ENCODE results near the gene ZNF664.

ZNF664 gene

DNA sequence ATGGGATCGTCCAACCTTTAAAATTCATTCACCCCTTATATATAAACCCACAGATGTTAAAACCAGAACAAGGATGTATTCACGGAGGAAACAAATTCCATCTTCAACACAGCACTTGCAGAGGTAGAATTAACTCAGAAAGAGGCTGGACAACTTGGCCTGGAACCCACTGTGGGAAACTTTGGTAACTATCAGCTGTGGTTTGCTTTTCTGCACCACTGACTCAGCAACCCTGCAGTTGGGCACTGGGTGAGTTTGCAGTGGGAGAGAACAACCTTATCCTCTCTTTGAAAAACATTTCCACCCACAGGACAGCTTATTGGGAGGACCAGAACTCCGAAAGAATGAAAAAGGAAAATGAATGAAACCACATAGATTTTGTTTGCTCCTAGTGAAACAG is 66.3 kb downstream of the ZNF664 start:
- no peaks in the 10 kb centered on the region for H3K27me3 ChIP-seq (ENCODE audit: low read depth, low read length)
- no peaks in the 10 kb centered on the region for H3K4me1 ChIP-seq (ENCODE audit: control insufficient read depth in 1 of 2, insufficient read depth in 2 of 2, low read length in 2 of 2)
- H3K27ac ChIP-seq (ENCODE audit: low read length), result no peak overlapping the region
- H3K4me3 ChIP-seq (ENCODE audit: low read depth in 1 of 2, low read length in 2 of 2), result no peak overlapping the region
- H3K9me3 ChIP-seq (ENCODE audit: control insufficient read depth in 1 of 2, low read length in 2 of 2), result no peaks in the 10 kb centered on the region
- H3K36me3 ChIP-seq (ENCODE audit: control insufficient read depth in 1 of 2, insufficient read depth in 2 of 2, low read length in 2 of 2), result no peaks in the 10 kb centered on the region

DNA sequence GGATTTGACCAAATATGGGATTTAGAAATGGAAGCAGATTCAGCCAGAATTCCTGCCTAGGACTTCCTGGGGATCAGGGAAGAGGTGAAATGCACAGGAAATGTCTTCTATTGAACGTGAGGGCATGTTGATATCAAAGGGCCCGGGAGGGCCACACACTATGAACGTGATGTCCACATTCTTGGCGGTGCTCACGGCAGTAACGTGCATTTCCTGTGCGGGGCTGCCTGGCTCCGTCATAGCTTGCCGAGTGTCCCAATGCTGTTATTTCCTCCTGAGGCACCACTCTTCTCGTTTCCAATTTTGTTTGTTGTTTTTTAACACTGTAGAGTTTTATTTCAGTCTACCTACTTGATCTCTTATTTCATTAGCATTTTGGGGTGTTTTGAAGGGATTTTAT is 67.3 kb downstream of the ZNF664 start:
- H3K9me3 ChIP-seq (ENCODE audit: control insufficient read depth in 1 of 2, low read length in 2 of 2), result no peaks in the 10 kb centered on the region
- no peak overlapping the region for H3K27ac ChIP-seq (ENCODE audit: low read length)
- no peaks in the 10 kb centered on the region for H3K27me3 ChIP-seq (ENCODE audit: low read depth, low read length)
- no peaks in the 10 kb centered on the region for H3K36me3 ChIP-seq (ENCODE audit: control insufficient read depth in 1 of 2, insufficient read depth in 2 of 2, low read length in 2 of 2)
- H3K4me1 ChIP-seq (ENCODE audit: control insufficient read depth in 1 of 2, insufficient read depth in 2 of 2, low read length in 2 of 2), result no peaks in the 10 kb centered on the region
- no peak overlapping the region for H3K4me3 ChIP-seq (ENCODE audit: low read depth in 1 of 2, low read length in 2 of 2)

DNA sequence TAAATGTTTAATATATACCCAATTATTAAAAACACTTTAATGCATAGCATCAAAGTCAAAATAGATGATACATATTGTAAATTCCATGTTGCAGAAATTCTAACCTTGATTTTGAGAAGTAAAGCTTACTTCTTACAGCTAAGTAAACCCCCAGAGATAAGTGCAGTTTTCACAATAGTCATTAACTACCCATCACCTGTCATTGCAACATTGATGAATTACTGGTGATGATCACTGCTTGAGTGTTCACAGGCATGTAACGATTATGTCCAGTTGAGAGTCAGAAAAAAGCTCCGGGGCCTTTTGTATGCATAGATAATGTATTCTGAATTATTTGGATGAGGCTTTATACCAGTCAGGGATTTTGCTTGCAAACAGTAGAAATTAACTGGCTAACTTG is 67.7 kb downstream of the ZNF664 start:
- no peaks in the 10 kb centered on the region for H3K27me3 ChIP-seq (ENCODE audit: low read depth, low read length)
- no peaks in the 10 kb centered on the region for H3K9me3 ChIP-seq (ENCODE audit: control insufficient read depth in 1 of 2, low read length in 2 of 2)
- H3K27ac ChIP-seq (ENCODE audit: low read length), result no peak overlapping the region
- H3K4me1 ChIP-seq (ENCODE audit: control insufficient read depth in 1 of 2, insufficient read depth in 2 of 2, low read length in 2 of 2), result no peaks in the 10 kb centered on the region
- H3K36me3 ChIP-seq (ENCODE audit: control insufficient read depth in 1 of 2, insufficient read depth in 2 of 2, low read length in 2 of 2), result no peaks in the 10 kb centered on the region
- H3K4me3 ChIP-seq (ENCODE audit: low read depth in 1 of 2, low read length in 2 of 2), result no peak overlapping the region

DNA sequence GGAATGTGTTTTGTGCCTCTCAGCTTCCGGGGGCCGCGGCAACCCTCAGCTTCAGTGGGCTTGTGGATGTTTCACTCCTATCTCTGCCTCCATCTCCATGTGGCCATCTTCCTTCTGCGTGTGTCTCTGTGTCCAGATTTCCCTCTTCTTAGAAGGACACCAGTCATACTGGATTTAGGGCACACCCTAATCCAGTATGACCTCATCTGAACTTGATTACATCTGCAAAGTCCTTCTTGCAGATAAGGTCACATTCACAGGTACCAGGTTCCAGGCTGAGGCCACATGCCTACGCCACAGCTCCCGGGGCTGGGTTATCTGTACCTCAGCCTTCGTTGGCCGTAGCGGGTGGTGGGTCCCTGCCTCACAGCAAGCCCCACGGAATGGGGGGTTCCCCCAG is 68.9 kb downstream of the ZNF664 start:
- Histone ChIP-seq H3K4me3 (ENCODE audit: low read depth in 1 of 2, low read length in 2 of 2) (no peak overlapping the region), H3K27me3 (ENCODE audit: low read depth, low read length) (no peaks in the 10 kb centered on the region), H3K4me1 (ENCODE audit: control insufficient read depth in 1 of 2, insufficient read depth in 2 of 2, low read length in 2 of 2) (no peaks in the 10 kb centered on the region), H3K9me3 (ENCODE audit: control insufficient read depth in 1 of 2, low read length in 2 of 2) (peaks cover 0 to 6% of the 10 kb centered on the region in 2 donors), H3K36me3 (ENCODE audit: control insufficient read depth in 1 of 2, insufficient read depth in 2 of 2, low read length in 2 of 2) (no peaks in the 10 kb centered on the region), H3K27ac (ENCODE audit: low read length) (no peak overlapping the region)

DNA sequence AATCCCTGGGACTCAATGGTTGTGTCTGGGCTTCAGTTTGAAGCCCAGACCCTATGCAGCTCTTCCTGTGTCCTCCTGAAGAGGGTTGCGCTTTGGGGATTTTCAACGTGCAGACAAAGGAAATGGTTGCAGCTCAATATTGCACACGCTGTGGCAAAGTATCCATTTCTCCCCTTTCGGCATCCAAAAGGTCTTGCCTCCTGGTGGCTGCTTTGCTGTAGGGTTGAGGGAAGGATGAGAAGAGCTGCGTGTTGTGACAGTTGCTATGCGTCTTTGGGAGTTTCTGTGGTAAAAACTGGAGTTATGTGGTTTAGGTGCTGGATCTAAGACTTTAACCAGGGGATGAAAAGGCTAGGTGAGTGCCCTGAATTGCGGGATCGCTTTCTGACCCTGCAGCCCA is 71.0 kb downstream of the ZNF664 start:
- Histone ChIP-seq H3K4me1 (ENCODE audit: control insufficient read depth in 1 of 2, insufficient read depth in 2 of 2, low read length in 2 of 2) (no peaks in the 10 kb centered on the region), H3K27ac (ENCODE audit: low read length) (no peak overlapping the region), H3K27me3 (ENCODE audit: low read depth, low read length) (no peaks in the 10 kb centered on the region), H3K9me3 (ENCODE audit: control insufficient read depth in 1 of 2, low read length in 2 of 2) (peaks cover 0 to 18% of the 10 kb centered on the region in 2 donors), H3K36me3 (ENCODE audit: control insufficient read depth in 1 of 2, insufficient read depth in 2 of 2, low read length in 2 of 2) (no peaks in the 10 kb centered on the region), H3K4me3 (ENCODE audit: low read depth in 1 of 2, low read length in 2 of 2) (no peak overlapping the region)

DNA sequence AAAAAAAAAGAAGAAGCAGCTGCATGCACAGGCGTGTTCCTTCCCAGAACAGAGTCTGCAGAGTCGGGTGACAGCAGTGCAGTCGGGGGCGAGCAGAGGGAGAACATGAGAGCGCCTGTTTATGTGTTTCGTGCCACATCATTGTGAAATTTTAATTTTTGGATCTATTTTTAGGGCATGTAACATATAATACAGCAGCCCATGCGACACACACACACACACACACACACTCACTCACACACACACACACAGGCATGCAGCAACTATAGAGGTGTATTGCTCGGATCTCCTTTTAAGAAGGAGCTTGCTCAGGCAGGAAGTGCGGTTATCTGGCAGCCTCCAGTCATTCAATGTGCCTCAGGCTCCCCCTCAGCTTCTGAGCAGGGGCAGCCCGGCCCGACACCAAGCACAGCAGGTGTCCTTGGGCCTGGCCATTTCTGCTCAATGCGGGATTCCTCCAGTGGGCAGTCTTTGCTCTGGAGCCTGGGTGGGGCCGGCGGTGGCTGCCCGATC is 71.8 kb downstream of the ZNF664 start:
- no peaks in the 10 kb centered on the region for H3K27me3 ChIP-seq (ENCODE audit: low read depth, low read length)
- no peak overlapping the region for H3K4me3 ChIP-seq (ENCODE audit: low read depth in 1 of 2, low read length in 2 of 2)
- no peak overlapping the region for H3K27ac ChIP-seq (ENCODE audit: low read length)
- H3K36me3 ChIP-seq (ENCODE audit: control insufficient read depth in 1 of 2, insufficient read depth in 2 of 2, low read length in 2 of 2), result no peaks in the 10 kb centered on the region
- no peaks in the 10 kb centered on the region for H3K4me1 ChIP-seq (ENCODE audit: control insufficient read depth in 1 of 2, insufficient read depth in 2 of 2, low read length in 2 of 2)
- peaks cover 0 to 18% of the 10 kb centered on the region in 2 donors for H3K9me3 ChIP-seq (ENCODE audit: control insufficient read depth in 1 of 2, low read length in 2 of 2)

DNA sequence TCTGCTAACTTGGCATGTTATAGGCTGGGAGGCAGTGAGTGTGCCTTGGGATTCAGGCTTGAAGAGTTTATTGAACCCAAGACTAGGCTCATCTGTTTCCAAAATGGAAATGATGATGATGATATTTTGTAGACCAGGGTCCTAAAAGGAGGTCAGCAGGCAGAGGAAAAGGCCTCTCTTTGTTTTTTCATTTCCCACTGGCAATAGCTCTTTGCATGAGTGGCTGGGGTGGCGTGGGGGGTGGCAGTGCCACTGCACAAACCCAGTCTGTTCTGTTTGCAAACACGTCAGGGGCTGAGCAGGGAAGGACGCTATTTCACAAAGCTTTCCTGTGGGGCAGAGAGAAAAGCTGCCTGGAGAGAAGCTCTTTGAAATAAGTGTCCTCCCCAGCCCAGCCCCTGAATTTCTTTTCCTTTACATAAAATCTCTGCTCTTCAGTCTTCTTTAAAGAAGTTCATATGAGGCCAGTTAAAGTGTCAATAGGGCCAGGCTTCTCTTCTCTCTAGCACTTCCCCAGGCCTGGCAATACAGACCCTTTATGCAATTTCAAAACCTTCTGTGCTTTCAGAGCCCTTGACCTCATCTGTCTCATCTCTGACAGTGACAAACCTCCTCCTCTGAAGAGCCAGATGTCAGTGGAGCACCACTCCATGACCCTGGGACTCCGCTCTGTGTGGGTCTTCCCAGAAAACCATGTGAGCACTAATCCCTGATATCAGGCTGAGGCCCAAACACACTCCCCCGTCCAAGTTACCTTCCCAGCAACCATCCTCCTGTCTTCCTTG is 72.8 kb downstream of the ZNF664 start:
- Histone ChIP-seq H3K36me3 (ENCODE audit: control insufficient read depth in 1 of 2, insufficient read depth in 2 of 2, low read length in 2 of 2) (no peaks in the 10 kb centered on the region), H3K4me1 (ENCODE audit: control insufficient read depth in 1 of 2, insufficient read depth in 2 of 2, low read length in 2 of 2) (no peaks in the 10 kb centered on the region), H3K27me3 (ENCODE audit: low read depth, low read length) (no peaks in the 10 kb centered on the region), H3K27ac (ENCODE audit: low read length) (no peak overlapping the region), H3K4me3 (ENCODE audit: low read depth in 1 of 2, low read length in 2 of 2) (no peak overlapping the region), H3K9me3 (ENCODE audit: control insufficient read depth in 1 of 2, low read length in 2 of 2) (peaks cover 0 to 18% of the 10 kb centered on the region in 2 donors)

DNA sequence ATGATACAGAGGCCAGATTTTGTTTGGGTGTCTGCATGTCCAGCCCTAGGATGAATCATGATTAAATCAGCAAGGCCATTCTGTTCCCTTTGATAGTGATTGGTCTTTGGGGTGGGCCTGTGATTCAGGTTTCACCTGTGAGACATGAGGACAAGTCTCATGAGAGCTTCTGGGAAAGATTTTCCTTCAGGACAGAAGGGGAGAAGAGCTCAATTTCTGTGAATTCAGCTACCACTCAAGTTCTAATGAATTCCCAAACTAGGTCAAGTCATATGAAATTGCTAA is 73.4 kb downstream of the ZNF664 start:
- H3K27me3 ChIP-seq (ENCODE audit: low read depth, low read length), result no peaks in the 10 kb centered on the region
- no peaks in the 10 kb centered on the region for H3K4me1 ChIP-seq (ENCODE audit: control insufficient read depth in 1 of 2, insufficient read depth in 2 of 2, low read length in 2 of 2)
- H3K4me3 ChIP-seq (ENCODE audit: low read depth in 1 of 2, low read length in 2 of 2), result no peak overlapping the region
- no peaks in the 10 kb centered on the region for H3K36me3 ChIP-seq (ENCODE audit: control insufficient read depth in 1 of 2, insufficient read depth in 2 of 2, low read length in 2 of 2)
- peaks cover 0 to 18% of the 10 kb centered on the region in 2 donors for H3K9me3 ChIP-seq (ENCODE audit: control insufficient read depth in 1 of 2, low read length in 2 of 2)
- no peak overlapping the region for H3K27ac ChIP-seq (ENCODE audit: low read length)

DNA sequence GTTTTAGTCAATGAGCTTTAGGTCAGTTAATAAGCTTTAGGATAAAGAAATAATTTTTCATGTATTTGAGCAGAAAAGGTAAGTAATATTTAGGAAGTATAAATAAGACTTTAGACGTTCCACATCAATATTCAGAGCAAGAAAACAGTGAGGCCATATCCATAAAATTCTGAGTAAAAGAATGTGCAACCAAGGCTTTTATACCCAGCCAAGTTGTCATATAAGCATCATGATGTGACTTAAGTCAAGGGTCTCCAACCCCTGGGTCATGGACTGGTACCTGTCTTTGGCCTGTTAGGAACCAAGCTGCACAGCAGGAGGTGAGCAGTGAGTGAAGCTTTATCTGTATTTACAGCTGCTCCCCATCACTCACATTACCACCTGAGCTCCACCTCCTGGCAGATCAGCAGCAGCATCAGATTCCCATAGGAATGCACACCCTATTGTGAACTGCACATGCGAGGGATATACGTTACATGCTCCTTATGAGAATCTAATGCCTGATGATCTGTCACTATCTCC is 74.1 kb downstream of the ZNF664 start:
- H3K4me1 ChIP-seq (ENCODE audit: control insufficient read depth in 1 of 2, insufficient read depth in 2 of 2, low read length in 2 of 2), result no peaks in the 10 kb centered on the region
- no peak overlapping the region for H3K27ac ChIP-seq (ENCODE audit: low read length)
- H3K27me3 ChIP-seq (ENCODE audit: low read depth, low read length), result no peaks in the 10 kb centered on the region
- H3K9me3 ChIP-seq (ENCODE audit: control insufficient read depth in 1 of 2, low read length in 2 of 2), result peaks cover 0 to 18% of the 10 kb centered on the region in 2 donors
- H3K36me3 ChIP-seq (ENCODE audit: control insufficient read depth in 1 of 2, insufficient read depth in 2 of 2, low read length in 2 of 2), result no peaks in the 10 kb centered on the region
- no peak overlapping the region for H3K4me3 ChIP-seq (ENCODE audit: low read depth in 1 of 2, low read length in 2 of 2)

DNA sequence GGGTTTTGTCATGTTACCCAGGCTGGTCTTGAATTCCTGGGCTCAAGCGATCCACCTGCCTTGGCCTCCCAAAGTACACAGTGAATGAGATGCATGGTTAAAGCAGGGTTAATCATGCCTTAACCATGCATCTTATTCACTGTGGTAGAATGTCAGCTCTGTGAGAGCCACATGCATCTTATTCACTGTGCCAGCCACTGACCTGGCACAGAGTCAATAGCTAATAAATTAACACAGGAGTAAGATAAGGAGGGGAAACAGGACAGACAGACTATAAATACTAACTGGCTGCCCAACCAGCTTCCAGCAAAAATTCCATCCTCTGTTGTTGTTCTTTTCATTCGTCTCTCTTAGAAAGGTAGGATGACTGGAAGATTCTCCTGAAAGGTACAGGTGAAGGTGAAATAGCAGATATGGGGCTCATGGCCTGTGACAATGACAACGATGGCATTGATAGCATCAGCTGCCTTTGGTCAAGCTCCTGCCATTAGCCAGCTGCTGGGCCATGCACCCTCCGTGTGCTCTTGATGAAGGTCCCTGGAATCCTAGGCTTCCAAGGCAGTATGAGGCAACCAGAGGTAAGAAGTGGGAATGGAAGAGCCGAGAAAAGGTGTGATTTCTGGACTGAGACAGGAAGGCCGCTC is 76.6 kb downstream of the ZNF664 start:
- Histone ChIP-seq H3K9me3 (ENCODE audit: control insufficient read depth in 1 of 2, low read length in 2 of 2) (peaks cover 0 to 18% of the 10 kb centered on the region in 2 donors), H3K4me1 (ENCODE audit: control insufficient read depth in 1 of 2, insufficient read depth in 2 of 2, low read length in 2 of 2) (no peaks in the 10 kb centered on the region), H3K27me3 (ENCODE audit: low read depth, low read length) (no peaks in the 10 kb centered on the region), H3K4me3 (ENCODE audit: low read depth in 1 of 2, low read length in 2 of 2) (no peak overlapping the region), H3K27ac (ENCODE audit: low read length) (no peak overlapping the region), H3K36me3 (ENCODE audit: control insufficient read depth in 1 of 2, insufficient read depth in 2 of 2, low read length in 2 of 2) (no peaks in the 10 kb centered on the region)

DNA sequence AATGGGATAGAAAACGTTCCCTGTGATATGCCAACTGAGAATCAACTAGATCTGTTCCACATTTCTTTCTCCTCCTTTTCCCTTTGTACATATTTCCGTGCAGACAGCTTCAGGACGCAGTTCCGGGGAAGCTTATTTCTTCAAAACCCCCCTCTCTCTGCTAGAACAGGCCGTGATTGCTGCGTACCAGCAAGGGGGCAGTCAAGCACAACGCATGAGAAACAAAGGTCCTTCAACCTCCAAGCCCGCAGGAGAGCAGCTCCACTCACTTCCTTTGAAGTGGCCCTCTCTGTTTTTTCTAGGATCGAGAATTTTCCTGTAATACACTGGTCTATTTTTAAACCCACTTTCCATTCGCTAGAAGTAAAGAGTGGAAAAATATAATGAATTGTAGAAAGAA is 80.8 kb downstream of the ZNF664 start:
- Histone ChIP-seq H3K4me3 (ENCODE audit: low read depth in 1 of 2, low read length in 2 of 2) (no peak overlapping the region), H3K27me3 (ENCODE audit: low read depth, low read length) (no peaks in the 10 kb centered on the region), H3K9me3 (ENCODE audit: control insufficient read depth in 1 of 2, low read length in 2 of 2) (no peaks in the 10 kb centered on the region), H3K4me1 (ENCODE audit: control insufficient read depth in 1 of 2, insufficient read depth in 2 of 2, low read length in 2 of 2) (no peaks in the 10 kb centered on the region), H3K36me3 (ENCODE audit: control insufficient read depth in 1 of 2, insufficient read depth in 2 of 2, low read length in 2 of 2) (no peaks in the 10 kb centered on the region), H3K27ac (ENCODE audit: low read length) (no peak overlapping the region)
